K562 (cell line): ENCODE data around the gene SRP9. TPM values are rescaled to one million over a fixed set of nuclear protein-coding genes. Genes with fewer than 3 reads are reported as not detected.

ENCODE experiments used
- ATAC-seq: fragments of 200-7000 bp; cut with Tn5 transposase; 3 replicates; pipeline ENCODE4 v1.9.1; 2020; ENCODE audit warnings: moderate library complexity
- BruUV-seq: library from RNA; stranded (reverse); fragments of 400-500 nt; replicated peaks from 2 replicates; lab custom pipeline; 2021; lab: Mats Ljungman, UMichigan
- CTCF ChIA-PET: fragments of 300-600 bp; formaldehyde crosslinking; extraction: SDS; loops from one replicate; lab custom pipeline; 2021; ENCODE audit warnings: low intra/inter-chr PET ratio; lab: Yijun Ruan, JAX
- POLR2A ChIA-PET: fragments of 300-600, 350-650 bp; sonication (Branson Sonifier 250); formaldehyde crosslinking; extraction: SDS; loops from one replicate; lab custom pipeline; 2021; ENCODE audit warnings: antibody characterized with exemption, inconsistent platforms; lab: Yijun Ruan, JAX
- DNase-seq, 4 experiments: peaks; one replicate each; pipeline versions ENCODE4 v3.0.0 to v3.0.0-alpha.2; 2011 to 2018; ENCODE audit warnings: low spot score in 3 of 4, mixed read lengths in 3 of 4; ENCODE audit errors: extremely low read depth in 1 of 4
- FAIRE-seq: peaks from 2 replicates; lab custom pipeline; 2011; peaks lifted over from hg19 to GRCh38; lab: Jason Lieb, UNC
- H2AFZ ChIP-seq: 2 replicates; pipeline ENCODE4 v1.6.0; 2011; ENCODE audit warnings: low read depth, low read length, control low read depth, inconsistent platforms
- H3K27ac ChIP-seq: fragments of 200-600 bp; 3 replicates; pipeline ENCODE4 v1.8.0; 2011; ENCODE audit warnings: low read depth, mild to moderate bottlenecking, control low read depth, inconsistent platforms, low read length, moderate library complexity, mixed read lengths; ENCODE audit errors: extremely low read depth
- H3K27me3 ChIP-seq, 2 experiments: fragments of 300-600 bp in 1 of 2; 2 replicates in 1 of 2; 3 replicates in 1 of 2; pipeline versions ENCODE4 v1.6.0 to v1.8.0; 2011; ENCODE audit warnings: inconsistent platforms in 2 of 2, low read length in 2 of 2, mild to moderate bottlenecking in 1 of 2, mixed read lengths in 1 of 2, moderate library complexity in 1 of 2; ENCODE audit not compliant: control insufficient read depth in 2 of 2, insufficient read depth in 2 of 2
- H3K36me3 ChIP-seq: fragments of 300-600 bp; 3 replicates; pipeline ENCODE4 v1.8.0; 2011; ENCODE audit warnings: mild to moderate bottlenecking, low read length, inconsistent platforms; ENCODE audit not compliant: control insufficient read depth, insufficient read depth
- H3K4me1 ChIP-seq, 2 experiments: fragments of 200-600 bp in 1 of 2; replicated peaks in 1 of 2; 2 replicates in 1 of 2; 3 replicates in 1 of 2; pipeline versions ENCODE4 v1.5.1 to v1.8.0; 2011; ENCODE audit warnings: inconsistent platforms in 2 of 2, low read length in 2 of 2, mild to moderate bottlenecking in 1 of 2, mixed read lengths in 1 of 2, moderate library complexity in 1 of 2; ENCODE audit not compliant: control insufficient read depth in 2 of 2, insufficient read depth in 2 of 2
- H3K4me2 ChIP-seq: 2 replicates; pipeline ENCODE4 v1.6.1; 2011; ENCODE audit warnings: low read length, control low read depth, inconsistent platforms, mixed read lengths; ENCODE audit not compliant: insufficient read depth
- H3K4me3 ChIP-seq: fragments of 200-600 bp; sonication (generic), shearing (Covaris generic); 2 replicates; pipeline ENCODE4 v1.5.1; 2016; ENCODE audit warnings: control low read depth, inconsistent platforms
- H3K79me2 ChIP-seq: fragments of 200-600 bp; 3 replicates; pipeline ENCODE4 v1.8.0; 2011; ENCODE audit warnings: low read length, inconsistent platforms; ENCODE audit not compliant: control insufficient read depth, insufficient read depth
- H3K9ac ChIP-seq, 2 experiments: 2 replicates each; pipeline versions ENCODE4 v1.6.0 to v1.6.1; 2011; ENCODE audit warnings: low read depth in 2 of 2, low read length in 2 of 2, control low read depth in 1 of 2, inconsistent platforms in 1 of 2, mild to moderate bottlenecking in 1 of 2, mixed read lengths in 1 of 2; ENCODE audit not compliant: insufficient read depth in 1 of 2
- H3K9me1 ChIP-seq: one replicate; pipeline ENCODE4 v1.6.0; 2011; ENCODE audit warnings: inconsistent platforms, mild to moderate bottlenecking, low read length, moderate library complexity; ENCODE audit not compliant: control insufficient read depth, insufficient read depth
- H3K9me3 ChIP-seq: replicated peaks from 2 replicates; pipeline ENCODE4 v1.5.1; 2011; ENCODE audit warnings: low read depth, low read length, inconsistent platforms; ENCODE audit not compliant: control insufficient read depth, insufficient read depth
- H4K20me1 ChIP-seq: replicated peaks from 2 replicates; pipeline ENCODE4 v1.6.1; 2011; ENCODE audit warnings: low read length, inconsistent platforms, mixed read lengths; ENCODE audit not compliant: control insufficient read depth, insufficient read depth
- ATF4 ChIP-seq: fragments of 450-650 bp; formaldehyde crosslinking; IDR thresholded peaks from 2 replicates; pipeline ENCODE4 v1.4.0; 2022; ENCODE audit warnings: mild to moderate bottlenecking, moderate library complexity
- SAFB ChIP-seq: fragments of 200-400 bp; formaldehyde crosslinking; IDR thresholded peaks from 2 replicates; pipeline ENCODE4 v1.6.1; 2017; ENCODE audit warnings: low read depth, low read length, borderline replicate concordance
- SMARCC2 ChIP-seq: fragments of 450-650 bp; IDR thresholded peaks from 2 replicates; pipeline ENCODE4 v1.6.1; 2017; ENCODE audit warnings: antibody characterized with exemption, moderate library complexity, mild to moderate bottlenecking, low read depth
- TSC22D4 ChIP-seq: fragments of 450-650 bp; IDR thresholded peaks from 2 replicates; pipeline ENCODE4 v1.6.1; 2016; ENCODE audit warnings: missing genetic modification characterization, missing biosample characterization, control low read depth
- WGBS: fragments of 100-300 bp; shearing (Covaris generic); methylation state at CpG from one replicate; pipeline ENCODE4 v1.1.6; 2016; ENCODE audit warnings: low coverage, mixed read lengths; ENCODE audit not compliant: insufficient coverage; ENCODE audit errors: missing lambda C conversion rate; 5-methylcytosine and 5-hydroxymethylcytosine counted together
- in situ Hi-C: fragments of 300-500 bp; cut with MboI; formaldehyde crosslinking; loops from 4 replicates; pipeline ENCODE4 v1.15.0; 2018; ENCODE audit warnings: inconsistent platforms, mixed read lengths
- intact Hi-C: fragments of 100-400 bp; cut with micrococcal nuclease; formaldehyde crosslinking; loops from 2 replicates; pipeline ENCODE4 v1.14.2; 2022
- polyA plus RNA-seq, 8 experiments: library from polyadenylated mRNA; depleted of rRNA in 4 of 8; stranded (reverse) in 5 of 8; unstranded in 3 of 8; fragments of >200 nt; fragmentation: Nextera tagmentation in 2 of 8; fragmentation: Illumina TruSeq in 1 of 8; extraction: Ambion mirVana in 2 of 8; extraction: Trizol in 1 of 8; gene quantifications; 2 replicates each; pipeline versions ENCODE4 v1.2.1 to v1.2.3, GENCODE V29; 2011 to 2014; ENCODE audit warnings: inconsistent platforms in 1 of 8, missing spikeins in 1 of 8
- total RNA-seq, 7 experiments: library from RNA; depleted of rRNA in 6 of 7; stranded (reverse); fragments of >200 nt in 6 of 7; fragmentation: Illumina TruSeq in 2 of 7; extraction: Trizol in 2 of 7; gene quantifications; 2 replicates each; pipeline versions ENCODE4 v1.2.1 to v1.2.3, GENCODE V29; 2011 to 2021; ENCODE audit warnings: low replicate concordance in 1 of 7
- TF ChIP-seq, protein P1 (sequence below), 2 experiments: fragments of 450-650 bp; IDR thresholded peaks; 2 replicates each; pipeline ENCODE4 v1.6.1; 2016; ENCODE audit warnings: mild to moderate bottlenecking in 2 of 2, borderline replicate concordance in 1 of 2, low read depth in 1 of 2, moderate library complexity in 1 of 2
- TF ChIP-seq, protein P2 (sequence below): fragments of 250-450 bp; sonication (Bioruptor Pico); IDR thresholded peaks from 2 replicates; pipeline ENCODE4 v1.9.0; 2021; ENCODE audit warnings: mild to moderate bottlenecking

SRP9 gene
- total and polyA plus RNA-seq, 9 of the 15 experiments (the other 6 are each of a cell fraction or from before 2014, with no cell fraction given), result 273 to 1,892 (median 668) TPM

GRCh38 chr1:225748529-225748928 is 29.1 kb upstream of the SRP9 start:
- TF ChIP-seq, protein P1, sequence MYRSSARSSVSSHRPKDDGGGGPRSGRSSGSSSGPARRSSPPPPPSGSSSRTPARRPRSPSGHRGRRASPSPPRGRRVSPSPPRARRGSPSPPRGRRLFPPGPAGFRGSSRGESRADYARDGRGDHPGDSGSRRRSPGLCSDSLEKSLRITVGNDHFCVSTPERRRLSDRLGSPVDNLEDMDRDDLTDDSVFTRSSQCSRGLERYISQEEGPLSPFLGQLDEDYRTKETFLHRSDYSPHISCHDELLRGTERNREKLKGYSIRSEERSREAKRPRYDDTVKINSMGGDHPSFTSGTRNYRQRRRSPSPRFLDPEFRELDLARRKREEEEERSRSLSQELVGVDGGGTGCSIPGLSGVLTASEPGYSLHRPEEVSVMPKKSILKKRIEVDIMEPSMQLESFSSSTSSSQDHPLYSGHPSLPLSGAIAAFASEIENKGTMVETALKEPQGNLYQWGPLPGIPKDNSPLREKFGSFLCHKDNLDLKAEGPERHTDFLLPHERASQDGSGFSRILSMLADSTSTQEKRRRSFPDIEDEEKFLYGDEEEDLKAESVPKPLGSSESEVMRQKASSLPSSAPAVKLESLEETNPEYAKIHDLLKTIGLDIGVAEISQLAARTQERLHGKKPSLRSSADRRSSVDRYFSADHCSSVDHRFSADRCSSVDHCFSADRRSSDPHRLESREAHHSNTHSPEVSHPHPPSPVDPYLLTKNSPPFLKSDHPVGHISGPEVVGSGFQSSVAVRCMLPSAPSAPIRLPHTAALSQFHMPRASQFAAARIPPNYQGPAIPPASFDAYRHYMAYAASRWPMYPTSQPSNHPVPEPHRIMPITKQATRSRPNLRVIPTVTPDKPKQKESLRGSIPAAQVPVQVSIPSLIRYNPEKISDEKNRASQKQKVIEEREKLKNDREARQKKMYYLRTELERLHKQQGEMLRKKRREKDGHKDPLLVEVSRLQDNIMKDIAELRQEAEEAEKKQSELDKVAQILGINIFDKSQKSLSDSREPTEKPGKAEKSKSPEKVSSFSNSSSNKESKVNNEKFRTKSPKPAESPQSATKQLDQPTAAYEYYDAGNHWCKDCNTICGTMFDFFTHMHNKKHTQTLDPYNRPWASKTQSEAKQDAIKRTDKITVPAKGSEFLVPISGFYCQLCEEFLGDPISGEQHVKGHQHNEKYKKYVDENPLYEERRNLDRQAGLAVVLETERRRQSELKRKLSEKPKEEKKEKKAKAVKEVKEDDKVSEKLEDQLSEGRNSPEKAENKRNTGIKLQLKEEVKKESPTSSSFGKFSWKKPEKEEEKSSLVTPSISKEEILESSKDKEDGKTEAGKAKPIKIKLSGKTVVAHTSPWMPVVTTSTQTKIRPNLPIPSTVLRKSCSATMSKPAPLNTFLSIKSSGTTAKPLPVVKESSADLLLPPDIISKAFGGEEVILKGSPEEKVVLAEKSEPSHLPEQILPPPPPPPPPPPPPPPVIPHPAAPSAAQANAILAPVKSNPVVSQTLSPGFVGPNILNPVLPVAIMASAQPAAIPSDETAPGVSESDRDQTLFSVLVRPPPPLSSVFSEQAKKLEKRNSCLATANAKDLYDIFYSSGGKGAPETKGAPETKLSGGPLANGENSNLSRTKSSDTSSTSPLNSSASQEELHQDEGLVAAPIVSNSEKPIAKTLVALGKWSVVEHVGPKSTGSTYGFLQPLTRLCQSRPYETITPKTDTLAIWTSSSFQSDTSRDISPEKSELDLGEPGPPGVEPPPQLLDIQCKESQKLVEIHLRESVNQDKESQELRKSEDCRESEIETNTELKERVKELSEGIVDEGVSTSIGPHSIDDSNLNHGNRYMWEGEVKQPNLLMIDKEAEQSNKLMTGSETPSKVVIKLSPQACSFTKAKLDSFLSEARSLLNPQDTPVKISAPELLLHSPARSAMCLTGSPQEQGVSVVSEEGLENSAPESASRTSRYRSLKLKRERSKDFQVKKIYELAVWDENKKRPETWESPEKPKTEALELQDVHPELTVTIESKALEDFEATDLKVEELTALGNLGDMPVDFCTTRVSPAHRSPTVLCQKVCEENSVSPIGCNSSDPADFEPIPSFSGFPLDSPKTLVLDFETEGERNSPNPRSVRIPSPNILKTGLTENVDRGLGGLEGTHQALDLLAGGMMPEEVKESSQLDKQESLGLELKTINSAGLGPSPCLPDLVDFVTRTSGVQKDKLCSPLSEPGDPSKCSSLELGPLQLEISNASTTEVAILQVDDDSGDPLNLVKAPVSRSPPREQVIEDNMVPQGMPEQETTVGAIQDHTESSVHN (IDR thresholded peaks at IDR 0.05; ENCODE audit: borderline replicate concordance in 1 of 2, low read depth in 1 of 2), result no peak
- TF ChIP-seq ATF4 (no peak), SMARCC2 (no peak), TSC22D4 (tag) (no peak), SAFB (no peak)
- TF ChIP-seq, protein P2, sequence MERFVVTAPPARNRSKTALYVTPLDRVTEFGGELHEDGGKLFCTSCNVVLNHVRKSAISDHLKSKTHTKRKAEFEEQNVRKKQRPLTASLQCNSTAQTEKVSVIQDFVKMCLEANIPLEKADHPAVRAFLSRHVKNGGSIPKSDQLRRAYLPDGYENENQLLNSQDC, result no peak
- ChIA-PET CTCF (interaction anchor here (0.6 kb wide), 1 partner anchor 26 kb away, joined by 3 read pairs; no protein-coding TSS in a partner anchor), POLR2A (no interaction called here)
- DNase-seq (no peak), FAIRE-seq (peak; percentile 15), ATAC-seq (no peak)
- no peak overlapping the region for H3K4me2 ChIP-seq
- no peaks in the 10 kb centered on the region for H3K79me2 ChIP-seq
- in situ Hi-C loops (no loop called here), intact Hi-C loops (no loop called here)
- no peak overlapping the region for H2AFZ ChIP-seq
- H3K4me1 ChIP-seq, result peaks cover 0 to 5% of the 10 kb centered on the region in 2 experiments; a peak in 2 of 5 replicates
- H3K4me3 ChIP-seq, result no peak overlapping the region
- 8% methylated on average over 10 of the region's 10 CpGs for WGBS
- peaks cover 42 to 75% of the 10 kb centered on the region in 2 experiments for H3K27me3 ChIP-seq
- H3K36me3 ChIP-seq, result no peaks in the 10 kb centered on the region
- peaks cover 5% of the 10 kb centered on the region; the same call in 1 of the 2 replicates for H4K20me1 ChIP-seq
- no peaks in the 10 kb centered on the region for H3K9me3 ChIP-seq
- no peak overlapping the region for H3K27ac ChIP-seq
- no peaks in the 10 kb centered on the region for H3K9me1 ChIP-seq
- no TSS peak for BruUV-seq
- peak overlapping the region in 1 of 2 experiments; percentile 27; a peak in 1 of 4 replicates for H3K9ac ChIP-seq
